Measurements from ENCODE around the gene MBOAT1. TPM values are rescaled to one million over a fixed set of nuclear protein-coding genes. Genes with fewer than 3 reads are reported as not detected.

The MBOAT1 gene
- total and polyA plus RNA-seq, 2 of the 13 experiments (the other 11 are each of a cell fraction or from before 2014, with no cell fraction given): not detected

- Histone ChIP-seq H3K27ac (ENCODE audit: extremely low read length, insufficient read depth, low read length) (no peak overlapping the region), H3K27me3 (ENCODE audit: control insufficient read depth in 1 of 2, insufficient read depth in 2 of 2, low read length in 2 of 2) (0 out of 5 replicates have a peak, but pooled peaks cover 0 to 5% of the 10 kb centered on the region in 2 experiments), H3K4me2 (ENCODE audit: low read depth, low read length) (no peak overlapping the region), H3K4me3 (replicated peaks in 1 of 3; ENCODE audit: insufficient read depth in 1 of 3, low read depth in 2 of 3, low read length in 3 of 3) (no peak overlapping the region), H3K4me1 (ENCODE audit: insufficient read depth, low read length) (no peaks in the 10 kb centered on the region), H3K9me3 (ENCODE audit: low read length) (no peaks in the 10 kb centered on the region), H2AFZ (ENCODE audit: low read length) (no peak overlapping the region), H3K79me2 (ENCODE audit: insufficient read depth, low read length) (no peaks in the 10 kb centered on the region), H3K9ac (ENCODE audit: insufficient read depth, low read depth, low read length) (no peak overlapping the region), H3K36me3 (replicated peaks in 1 of 2; ENCODE audit: control insufficient read depth in 1 of 2, insufficient read depth in 2 of 2, low read length in 2 of 2) (no peaks in the 10 kb centered on the region), H4K20me1 (ENCODE audit: insufficient read depth, low read length) (no peaks in the 10 kb centered on the region)
- ChIA-PET POLR2A (no interaction called here), CTCF (ENCODE audit: low intra/inter-chr PET ratio, low total read pairs) (no interaction called here)
- no TSS peak for BruUV-seq (replicated peaks)
- in situ Hi-C loops (cut with HindIII; ENCODE audit: extremely low pct_ligation_motif_present, low pct_unique_long_range_greater_than_20kb): no loop called here
- DNase-seq (ENCODE audit: low spot score) (no peak), ATAC-seq (no peak), FAIRE-seq (no peak)
- intact Hi-C loops (cut with micrococcal nuclease; ENCODE audit: unreplicated experiment): no loop called here
- WGBS (ENCODE audit: low lambda C conversion rate): 51% methylated on average over 4 of the region's 4 CpGs
- TF ChIP-seq ONECUT2 (CRISPR knock-in tag; IDR thresholded peaks at IDR 0.05) (no peak), ZNF432 (CRISPR knock-in tag; IDR thresholded peaks at IDR 0.05; ENCODE audit: borderline replicate concordance) (no peak), KDM2A (CRISPR knock-in tag; IDR thresholded peaks at IDR 0.05; ENCODE audit: borderline replicate concordance, low read depth) (no peak), HNRNPLL (IDR thresholded peaks at IDR 0.05; ENCODE audit: low read depth, low read length, poor library complexity, severe bottlenecking) (no peak), PRMT3 (CRISPR knock-in tag; IDR thresholded peaks at IDR 0.05; ENCODE audit: borderline replicate concordance, low read depth) (no peak), NONO (IDR thresholded peaks at IDR 0.05) (no peak), NONO (CRISPR knock-in tag; conservative IDR thresholded peaks at IDR 0.05) (no peak), ZKSCAN1 (IDR thresholded peaks at IDR 0.05; ENCODE audit: low read length) (no peak)
- TF ChIP-seq, protein P1, sequence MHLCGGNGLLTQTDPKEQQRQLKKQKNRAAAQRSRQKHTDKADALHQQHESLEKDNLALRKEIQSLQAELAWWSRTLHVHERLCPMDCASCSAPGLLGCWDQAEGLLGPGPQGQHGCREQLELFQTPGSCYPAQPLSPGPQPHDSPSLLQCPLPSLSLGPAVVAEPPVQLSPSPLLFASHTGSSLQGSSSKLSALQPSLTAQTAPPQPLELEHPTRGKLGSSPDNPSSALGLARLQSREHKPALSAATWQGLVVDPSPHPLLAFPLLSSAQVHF (CRISPR knock-in tag; IDR thresholded peaks at IDR 0.05): no peak
Observed at GRCh38 chr6:20105838-20106237, 106.4 kb downstream of the MBOAT1 start.

- no peak for TF ChIP-seq TARDBP (CRISPR knock-in tag; IDR thresholded peaks at IDR 0.05)
- no peak for TF ChIP-seq NFRKB (IDR thresholded peaks at IDR 0.05)
- no peak for TF ChIP-seq HDAC6 (IDR thresholded peaks at IDR 0.05; ENCODE audit: low read depth, low read length)
- TF ChIP-seq, protein P2, sequence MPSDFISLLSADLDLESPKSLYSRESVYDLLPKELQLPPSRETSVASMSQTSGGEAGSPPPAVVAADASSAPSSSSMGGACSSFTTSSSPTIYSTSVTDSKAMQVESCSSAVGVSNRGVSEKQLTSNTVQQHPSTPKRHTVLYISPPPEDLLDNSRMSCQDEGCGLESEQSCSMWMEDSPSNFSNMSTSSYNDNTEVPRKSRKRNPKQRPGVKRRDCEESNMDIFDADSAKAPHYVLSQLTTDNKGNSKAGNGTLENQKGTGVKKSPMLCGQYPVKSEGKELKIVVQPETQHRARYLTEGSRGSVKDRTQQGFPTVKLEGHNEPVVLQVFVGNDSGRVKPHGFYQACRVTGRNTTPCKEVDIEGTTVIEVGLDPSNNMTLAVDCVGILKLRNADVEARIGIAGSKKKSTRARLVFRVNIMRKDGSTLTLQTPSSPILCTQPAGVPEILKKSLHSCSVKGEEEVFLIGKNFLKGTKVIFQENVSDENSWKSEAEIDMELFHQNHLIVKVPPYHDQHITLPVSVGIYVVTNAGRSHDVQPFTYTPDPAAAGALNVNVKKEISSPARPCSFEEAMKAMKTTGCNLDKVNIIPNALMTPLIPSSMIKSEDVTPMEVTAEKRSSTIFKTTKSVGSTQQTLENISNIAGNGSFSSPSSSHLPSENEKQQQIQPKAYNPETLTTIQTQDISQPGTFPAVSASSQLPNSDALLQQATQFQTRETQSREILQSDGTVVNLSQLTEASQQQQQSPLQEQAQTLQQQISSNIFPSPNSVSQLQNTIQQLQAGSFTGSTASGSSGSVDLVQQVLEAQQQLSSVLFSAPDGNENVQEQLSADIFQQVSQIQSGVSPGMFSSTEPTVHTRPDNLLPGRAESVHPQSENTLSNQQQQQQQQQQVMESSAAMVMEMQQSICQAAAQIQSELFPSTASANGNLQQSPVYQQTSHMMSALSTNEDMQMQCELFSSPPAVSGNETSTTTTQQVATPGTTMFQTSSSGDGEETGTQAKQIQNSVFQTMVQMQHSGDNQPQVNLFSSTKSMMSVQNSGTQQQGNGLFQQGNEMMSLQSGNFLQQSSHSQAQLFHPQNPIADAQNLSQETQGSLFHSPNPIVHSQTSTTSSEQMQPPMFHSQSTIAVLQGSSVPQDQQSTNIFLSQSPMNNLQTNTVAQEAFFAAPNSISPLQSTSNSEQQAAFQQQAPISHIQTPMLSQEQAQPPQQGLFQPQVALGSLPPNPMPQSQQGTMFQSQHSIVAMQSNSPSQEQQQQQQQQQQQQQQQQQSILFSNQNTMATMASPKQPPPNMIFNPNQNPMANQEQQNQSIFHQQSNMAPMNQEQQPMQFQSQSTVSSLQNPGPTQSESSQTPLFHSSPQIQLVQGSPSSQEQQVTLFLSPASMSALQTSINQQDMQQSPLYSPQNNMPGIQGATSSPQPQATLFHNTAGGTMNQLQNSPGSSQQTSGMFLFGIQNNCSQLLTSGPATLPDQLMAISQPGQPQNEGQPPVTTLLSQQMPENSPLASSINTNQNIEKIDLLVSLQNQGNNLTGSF (CRISPR knock-in tag; IDR thresholded peaks at IDR 0.05): no peak
- no peak for TF ChIP-seq MYNN (CRISPR knock-in tag; IDR thresholded peaks at IDR 0.05; ENCODE audit: low read depth)
- DNase-seq (ENCODE audit: low spot score) (no peak), ATAC-seq (no peak), FAIRE-seq (no peak)
- intact Hi-C loops (cut with micrococcal nuclease; ENCODE audit: unreplicated experiment): no loop called here
- H3K4me2 ChIP-seq (ENCODE audit: low read depth, low read length): no peak overlapping the region
- in situ Hi-C loops (cut with HindIII; ENCODE audit: extremely low pct_ligation_motif_present, low pct_unique_long_range_greater_than_20kb): no loop called here
- no peaks in the 10 kb centered on the region for H3K9me3 ChIP-seq (ENCODE audit: low read length)
- H3K79me2 ChIP-seq (ENCODE audit: insufficient read depth, low read length): no peaks in the 10 kb centered on the region
- H3K27me3 ChIP-seq (ENCODE audit: control insufficient read depth in 1 of 2, insufficient read depth in 2 of 2, low read length in 2 of 2): 0 out of 5 replicates have a peak, but pooled peaks cover 0 to 5% of the 10 kb centered on the region in 2 experiments
- H3K4me3 ChIP-seq (replicated peaks in 1 of 3; ENCODE audit: insufficient read depth in 1 of 3, low read depth in 2 of 3, low read length in 3 of 3): no peak overlapping the region
- ChIA-PET POLR2A (no interaction called here), CTCF (ENCODE audit: low intra/inter-chr PET ratio, low total read pairs) (no interaction called here)
- BruUV-seq (replicated peaks): no TSS peak
- no peaks in the 10 kb centered on the region for H4K20me1 ChIP-seq (ENCODE audit: insufficient read depth, low read length)
- H3K4me1 ChIP-seq (ENCODE audit: insufficient read depth, low read length): no peaks in the 10 kb centered on the region
- no peak overlapping the region for H3K27ac ChIP-seq (ENCODE audit: extremely low read length, insufficient read depth, low read length)
- H3K9ac ChIP-seq (ENCODE audit: insufficient read depth, low read depth, low read length): no peak overlapping the region
- H3K36me3 ChIP-seq (replicated peaks in 1 of 2; ENCODE audit: control insufficient read depth in 1 of 2, insufficient read depth in 2 of 2, low read length in 2 of 2): no peaks in the 10 kb centered on the region
- WGBS (ENCODE audit: low lambda C conversion rate): 21% methylated on average over 2 of the region's 2 CpGs
- H2AFZ ChIP-seq (ENCODE audit: low read length): no peak overlapping the region
Observed at GRCh38 chr6:20104696-20105095, 107.6 kb downstream of the MBOAT1 start.

All from HepG2 (cell line).